Neural cell (in vitro differentiated cells): ENCODE measurements around the gene MARK2.

Experiments used
- CTCF ChIP-seq: fragments of 450-650 bp; IDR thresholded peaks from 2 replicates; pipeline ENCODE4 v1.5.1; 2014; ENCODE audit warnings: antibody characterized with exemption, mild to moderate bottlenecking, moderate library complexity; ENCODE audit not compliant: poor library complexity, severe bottlenecking
- EP300 ChIP-seq: fragments of 450-650 bp; conservative IDR thresholded peaks from 2 replicates; pipeline ENCODE4 v1.6.1; 2014; ENCODE audit warnings: antibody characterized with exemption, mild to moderate bottlenecking, moderate library complexity; ENCODE audit not compliant: poor library complexity, severe bottlenecking
- EZH2 ChIP-seq: fragments of 200-600, 300-800 bp; shearing (Covaris generic), sonication (generic); IDR thresholded peaks from 2 replicates; pipeline ENCODE4 v1.6.1; 2014; ENCODE audit warnings: antibody characterized with exemption, low read length, borderline replicate concordance, mild to moderate bottlenecking; ENCODE audit not compliant: insufficient read depth, poor library complexity, severe bottlenecking
- MXI1 ChIP-seq: fragments of 450-650 bp; conservative IDR thresholded peaks from 2 replicates; pipeline ENCODE4 v1.6.1; 2014; ENCODE audit warnings: antibody characterized with exemption, mild to moderate bottlenecking; ENCODE audit not compliant: poor library complexity, severe bottlenecking
- POLR2AphosphoS5 ChIP-seq: IDR thresholded peaks from 2 replicates; pipeline ENCODE4 v1.6.1; 2012
- RAD21 ChIP-seq: fragments of 450-650 bp; conservative IDR thresholded peaks from 2 replicates; pipeline ENCODE4 v1.6.1; 2014; ENCODE audit warnings: antibody characterized with exemption, mild to moderate bottlenecking, moderate library complexity
- REST ChIP-seq: IDR thresholded peaks from 2 replicates; pipeline ENCODE4 v1.6.1; 2012; ENCODE audit warnings: borderline replicate concordance
- SMC3 ChIP-seq: fragments of 450-650 bp; conservative IDR thresholded peaks from 2 replicates; pipeline ENCODE4 v1.6.1; 2014; ENCODE audit warnings: antibody characterized with exemption, mild to moderate bottlenecking, moderate library complexity; ENCODE audit not compliant: poor library complexity
- TAF1 ChIP-seq: IDR thresholded peaks from 2 replicates; pipeline ENCODE4 v1.6.1; 2012; ENCODE audit warnings: low read depth

GRCh38 chr11:63911440-63911839 lies 72.5 kb downstream of the MARK2 start:
- TF ChIP-seq CTCF, result no peak
- no peak for TF ChIP-seq EZH2
- TF ChIP-seq POLR2AphosphoS5, result no peak
- no peak for TF ChIP-seq REST
- no peak for TF ChIP-seq EP300
- TF ChIP-seq TAF1, result no peak
- TF ChIP-seq MXI1, result no peak
- no peak for TF ChIP-seq SMC3
- TF ChIP-seq RAD21, result no peak
